HCT116 (cell line): Measurements from ENCODE around the gene TCTA. TPM values are rescaled to one million over a fixed set of nuclear protein-coding genes. Genes with fewer than 3 reads are reported as not detected.
A peak's percentile ranks its signal among the peaks of the same experiment; 100 is the strongest.

ENCODE experiments used
- ATAC-seq: fragments of 200-7000 bp; cut with Tn5 transposase; 2 replicates; pipeline ENCODE4 v1.9.1; 2020; ENCODE audit warnings: mild to moderate bottlenecking, moderate library complexity
- Bru-seq: library from RNA; stranded (reverse); fragments of 400-500 nt; gene quantifications from one replicate; lab custom pipeline; 2021; lab: Mats Ljungman, UMichigan
- BruChase-seq, 2 experiments: library from RNA; stranded (reverse); fragments of 400-500 nt; gene quantifications; one replicate each; lab custom pipeline; 2021; lab: Mats Ljungman, UMichigan
- BruUV-seq: library from RNA; stranded (reverse); fragments of 400-500 nt; replicated peaks from 2 replicates; lab custom pipeline; 2021; lab: Mats Ljungman, UMichigan
- CTCF ChIA-PET: fragments of 300-600 bp; sonication (Branson Sonifier 250); formaldehyde crosslinking; loops from one replicate; lab custom pipeline; 2021; ENCODE audit warnings: antibody characterized with exemption; lab: Charles Lee
- POLR2A ChIA-PET: fragments of 300-600, 350-600 bp; sonication (Branson Sonifier 250); formaldehyde crosslinking; loops from one replicate; lab custom pipeline; 2021; ENCODE audit warnings: antibody characterized with exemption; lab: Charles Lee
- RAD21 ChIA-PET, 2 experiments: fragments of 300-600 bp; sonication (Branson Sonifier 250); formaldehyde crosslinking; loops; one replicate each; lab custom pipeline; 2023; ENCODE audit warnings: low total read pairs in 2 of 2; ENCODE audit not compliant: uncharacterized antibody in 2 of 2, unreplicated experiment in 2 of 2, low non-redundant PET in 1 of 2; lab: Charles Lee
- DNase-seq: peaks from one replicate; pipeline ENCODE4 v3.0.0-alpha.2; 2010; ENCODE audit warnings: low read depth, low spot score
- H2AFZ ChIP-seq: fragments of 200-600 bp; shearing (Covaris generic), sonication (generic); 2 replicates; pipeline ENCODE4 v1.6.1; 2017; ENCODE audit warnings: low read depth, mixed run types, mixed read lengths, antibody characterized with exemption, low read length; ENCODE audit not compliant: poor library complexity, severe bottlenecking
- H3K27ac ChIP-seq: 2 replicates; pipeline ENCODE4 v1.5.1; 2012; ENCODE audit warnings: low read depth, low read length
- H3K27me3 ChIP-seq: fragments of 200-600 bp; sonication (generic); 2 replicates; pipeline ENCODE4 v1.6.1; 2016; ENCODE audit warnings: mixed run types, low read length, mixed read lengths; ENCODE audit not compliant: insufficient read depth
- H3K36me3 ChIP-seq, 2 experiments: fragments of 200-500 bp in 1 of 2; fragments of 200-600 bp in 1 of 2; sonication (Bioruptor generic) in 1 of 2; sonication (generic) in 1 of 2; 2 replicates each; pipeline versions ENCODE4 v1.5.1 to v1.6.1; 2014 to 2016; ENCODE audit warnings: low read length in 2 of 2, inconsistent platforms in 1 of 2, mixed read lengths in 1 of 2, mixed run types in 1 of 2; ENCODE audit not compliant: insufficient read depth in 2 of 2, control insufficient read depth in 1 of 2
- H3K4me1 ChIP-seq, 2 experiments: fragments of 200-600 bp in 1 of 2; sonication (generic) in 1 of 2; 2 replicates each; pipeline versions ENCODE4 v1.5.1 to v1.6.1; 2012 to 2017; ENCODE audit warnings: low read length in 2 of 2, inconsistent platforms in 1 of 2, mild to moderate bottlenecking in 1 of 2, mixed read lengths in 1 of 2, mixed run types in 1 of 2, moderate library complexity in 1 of 2; ENCODE audit not compliant: insufficient read depth in 2 of 2, control insufficient read depth in 1 of 2
- H3K4me2 ChIP-seq: fragments of 200-600 bp; sonication (generic); 2 replicates; pipeline ENCODE4 v1.6.1; 2017; ENCODE audit warnings: mixed run types, low read length, mixed read lengths
- H3K4me3 ChIP-seq, 2 experiments: fragments of 200-600 bp in 1 of 2; sonication (generic) in 1 of 2; replicated peaks in 1 of 2; 2 replicates each; pipeline ENCODE4 v1.5.1; 2011 to 2016; ENCODE audit warnings: low read length in 2 of 2, control low read depth in 1 of 2, low read depth in 1 of 2, mild to moderate bottlenecking in 1 of 2, mixed read lengths in 1 of 2, mixed run types in 1 of 2
- H3K79me2 ChIP-seq: fragments of 200-600 bp; sonication (generic); 2 replicates; pipeline ENCODE4 v1.6.1; 2017; ENCODE audit warnings: mild to moderate bottlenecking, mixed run types, low read length, moderate library complexity, mixed read lengths; ENCODE audit not compliant: insufficient read depth
- H3K9ac ChIP-seq: fragments of 200-600 bp; sonication (generic); 2 replicates; pipeline ENCODE4 v1.6.1; 2016; ENCODE audit warnings: low read length, mixed read lengths
- H3K9me2 ChIP-seq: fragments of 200-600 bp; sonication (generic), shearing (Covaris generic); 2 replicates; pipeline ENCODE4 v1.6.1; 2017; ENCODE audit warnings: mixed run types, mild to moderate bottlenecking, moderate library complexity; ENCODE audit not compliant: insufficient read depth
- H3K9me3 ChIP-seq, 2 experiments: fragments of 200-500 bp in 1 of 2; fragments of 200-600 bp in 1 of 2; sonication (Bioruptor generic) in 1 of 2; sonication (generic) in 1 of 2; 2 replicates each; pipeline ENCODE4 v1.6.1; 2014 to 2017; ENCODE audit warnings: low read length in 2 of 2, mixed read lengths in 2 of 2, inconsistent platforms in 1 of 2, low read depth in 1 of 2, mild to moderate bottlenecking in 1 of 2, mixed run types in 1 of 2, moderate library complexity in 1 of 2; ENCODE audit not compliant: control insufficient read depth in 1 of 2, insufficient read depth in 1 of 2
- H4K20me1 ChIP-seq: fragments of 200-600 bp; sonication (generic), shearing (Covaris generic); 2 replicates; pipeline ENCODE4 v1.6.1; 2017; ENCODE audit warnings: mixed run types, mild to moderate bottlenecking, moderate library complexity; ENCODE audit not compliant: insufficient read depth
- EGR1 ChIP-seq: IDR thresholded peaks from 2 replicates; pipeline ENCODE4 v1.6.1; 2012; ENCODE audit warnings: low read depth
- FOSL1 ChIP-seq: IDR thresholded peaks from 2 replicates; pipeline ENCODE4 v1.6.1; 2012; ENCODE audit warnings: low read depth
- POLR2A ChIP-seq: IDR thresholded peaks from 2 replicates; pipeline ENCODE4 v1.7.0; 2011; ENCODE audit warnings: borderline replicate concordance; ENCODE audit not compliant: insufficient read depth, insufficient read length; ENCODE audit errors: extremely low read depth
- POLR2AphosphoS5 ChIP-seq: IDR thresholded peaks from 2 replicates; pipeline ENCODE4 v1.6.1; 2011; ENCODE audit warnings: mild to moderate bottlenecking, low read depth, low read length, moderate library complexity
- SRF ChIP-seq: IDR thresholded peaks from 2 replicates; pipeline ENCODE4 v1.6.1; 2012; ENCODE audit warnings: low read depth
- TCF7L2 ChIP-seq: IDR thresholded peaks from 2 replicates; pipeline ENCODE4 v1.7.0; 2011; ENCODE audit warnings: borderline replicate concordance, inconsistent platforms; ENCODE audit not compliant: insufficient read depth, insufficient read length; ENCODE audit errors: extremely low read depth
- YY1 ChIP-seq: IDR thresholded peaks from 2 replicates; pipeline ENCODE4 v1.6.1; 2011; ENCODE audit warnings: low read length, low read depth, moderate library complexity, mild to moderate bottlenecking; ENCODE audit not compliant: insufficient replicate concordance; ENCODE audit errors: extremely low read depth
- ZFX ChIP-seq: fragments of 450-650 bp; IDR thresholded peaks from 2 replicates; pipeline ENCODE4 v1.6.1; 2017
- ZNF274 ChIP-seq: fragments of 200-500 bp; sonication (Bioruptor generic); IDR thresholded peaks from 2 replicates; pipeline ENCODE4 v1.6.1; 2014; ENCODE audit warnings: mild to moderate bottlenecking, low read depth, low read length, inconsistent platforms
- intact Hi-C: fragments of 100-400 bp; cut with micrococcal nuclease; formaldehyde crosslinking; loops from 2 replicates; pipeline ENCODE4 v1.10.0; 2022
- long read RNA-seq: library from polyadenylated mRNA; unstranded; transcript quantifications from one replicate; pipeline ENCODE4 v2.0.0, GENCODE V29; 2021; ENCODE audit not compliant: unreplicated experiment
- polyA plus RNA-seq: library from polyadenylated mRNA; unstranded; fragments of >200 nt; gene quantifications from 2 replicates; pipeline ENCODE4 v1.2.1, GENCODE V29; 2012; ENCODE audit warnings: missing spikeins
- total RNA-seq: library from RNA; stranded (reverse); gene quantifications from one replicate; pipeline ENCODE4 v1.2.1, GENCODE V29; 2021; ENCODE audit not compliant: unreplicated experiment
- TF ChIP-seq, protein P1 (sequence below): IDR thresholded peaks from 2 replicates; pipeline ENCODE4 v1.6.1; 2012; ENCODE audit warnings: low read depth
- TF ChIP-seq, protein P2 (sequence below): IDR thresholded peaks from 2 replicates; pipeline ENCODE4 v1.6.1; 2012
- TF ChIP-seq, protein P3 (sequence below): IDR thresholded peaks from 2 replicates; pipeline ENCODE4 v1.6.1; 2011; ENCODE audit warnings: mild to moderate bottlenecking, low read length, moderate library complexity; ENCODE audit not compliant: insufficient replicate concordance; ENCODE audit errors: extremely low read depth

Gene TCTA, protein sequence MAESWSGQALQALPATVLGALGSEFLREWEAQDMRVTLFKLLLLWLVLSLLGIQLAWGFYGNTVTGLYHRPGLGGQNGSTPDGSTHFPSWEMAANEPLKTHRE
- 11.9 TPM for total RNA-seq
- 8.0 and 11.1 TPM in 2 replicates for polyA plus RNA-seq
- percentile 90 among the genes with signal in this experiment for Bru-seq, nascent RNA
- BruChase-seq, experiment 1, labeled RNA remaining after a 6-hour chase: percentile 81 among the genes with signal in this experiment
- BruChase-seq, experiment 2, labeled RNA remaining after a 2-hour chase: percentile 81 among the genes with signal in this experiment
- long read RNA-seq, transcript TCTA-201 (3 exons, 2,146 nt): major isoform, 9 of 9 reads
- long read RNA-seq, partial matches to known transcripts: 0 of 9 reads
- long read RNA-seq, other reads (novel, unspliced or antisense): 0 of 9 reads

DNA sequence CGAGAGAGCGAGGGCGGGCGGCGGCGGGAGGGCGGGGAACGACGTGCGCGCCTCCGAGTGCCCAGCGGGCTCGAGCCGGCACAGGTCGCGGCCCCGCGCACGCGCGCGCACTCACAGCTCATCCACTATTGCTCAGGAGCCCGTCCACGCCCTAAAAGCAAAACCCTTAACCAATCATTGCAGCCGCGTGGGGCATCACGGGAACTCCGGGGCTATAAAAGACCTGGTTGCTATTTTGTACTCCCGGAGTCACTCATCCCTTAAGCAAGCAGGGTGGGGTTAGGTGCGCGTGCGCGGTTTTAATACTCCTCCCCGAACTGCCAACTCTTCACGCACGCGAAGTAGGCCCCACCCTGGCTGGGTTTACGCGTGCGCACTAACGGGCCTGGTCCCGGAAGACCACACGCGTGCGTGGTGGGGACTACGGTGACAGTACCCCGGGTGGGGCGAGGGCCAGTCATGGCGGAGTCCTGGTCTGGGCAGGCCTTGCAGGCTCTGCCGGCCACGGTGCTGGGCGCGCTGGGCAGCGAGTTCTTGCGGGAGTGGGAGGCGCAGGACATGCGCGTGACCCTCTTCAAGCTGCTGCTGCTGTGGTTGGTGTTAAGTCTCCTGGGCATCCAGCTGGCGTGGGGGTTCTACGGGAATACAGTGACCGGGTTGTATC lies at the start of gene TCTA, which contains the start of gene RHOA:
Gene TCTA, plus strand, starts transcription at position 456 of the 664 bp plus-strand sequence. Its CDS starts 4 bp downstream, at position 460.
Gene RHOA, minus strand, starts transcription at position 9 of the 664 bp plus-strand sequence. CDS start 36,387 bp downstream, outside the sequence.
- H3K9me2 ChIP-seq: no peaks in the 10 kb centered on the region
- peaks cover 31 to 58% of the 10 kb centered on the region in 2 experiments; a peak in 3 of 4 replicates for H3K4me1 ChIP-seq
- TSS peak; percentile 71 for BruUV-seq
- H3K9ac ChIP-seq: peak within 1 kb of the TSS; percentile 98
- peaks cover 0 to 17% of the 10 kb centered on the region in 2 experiments; a peak in 1 of 4 replicates for H3K36me3 ChIP-seq
- H3K4me2 ChIP-seq: peak within 1 kb of the TSS; percentile 99
- RAD21 ChIA-PET: no interaction called here
- intact Hi-C loops: loop anchor here (1.0 to 2.0 kb wide), 2 partner anchors 53 to 72 kb away; partner anchors contain the start of genes GPX1 and USP4
- peaks cover 64% of the 10 kb centered on the region for H3K79me2 ChIP-seq
- H3K4me3 ChIP-seq: peak within 1 kb of the TSS; percentile 94 to 95
- peaks cover 30% of the 10 kb centered on the region; the same call in 1 of the 2 replicates for H4K20me1 ChIP-seq
- TF ChIP-seq POLR2A (peak; percentile 98), POLR2AphosphoS5 (peak; percentile 100), TCF7L2 (no peak), ZFX (peak; percentile 56), ZNF274 (no peak), FOSL1 (no peak), YY1 (peak; percentile 86), EGR1 (no peak), SRF (no peak)
- TF ChIP-seq, protein P1, sequence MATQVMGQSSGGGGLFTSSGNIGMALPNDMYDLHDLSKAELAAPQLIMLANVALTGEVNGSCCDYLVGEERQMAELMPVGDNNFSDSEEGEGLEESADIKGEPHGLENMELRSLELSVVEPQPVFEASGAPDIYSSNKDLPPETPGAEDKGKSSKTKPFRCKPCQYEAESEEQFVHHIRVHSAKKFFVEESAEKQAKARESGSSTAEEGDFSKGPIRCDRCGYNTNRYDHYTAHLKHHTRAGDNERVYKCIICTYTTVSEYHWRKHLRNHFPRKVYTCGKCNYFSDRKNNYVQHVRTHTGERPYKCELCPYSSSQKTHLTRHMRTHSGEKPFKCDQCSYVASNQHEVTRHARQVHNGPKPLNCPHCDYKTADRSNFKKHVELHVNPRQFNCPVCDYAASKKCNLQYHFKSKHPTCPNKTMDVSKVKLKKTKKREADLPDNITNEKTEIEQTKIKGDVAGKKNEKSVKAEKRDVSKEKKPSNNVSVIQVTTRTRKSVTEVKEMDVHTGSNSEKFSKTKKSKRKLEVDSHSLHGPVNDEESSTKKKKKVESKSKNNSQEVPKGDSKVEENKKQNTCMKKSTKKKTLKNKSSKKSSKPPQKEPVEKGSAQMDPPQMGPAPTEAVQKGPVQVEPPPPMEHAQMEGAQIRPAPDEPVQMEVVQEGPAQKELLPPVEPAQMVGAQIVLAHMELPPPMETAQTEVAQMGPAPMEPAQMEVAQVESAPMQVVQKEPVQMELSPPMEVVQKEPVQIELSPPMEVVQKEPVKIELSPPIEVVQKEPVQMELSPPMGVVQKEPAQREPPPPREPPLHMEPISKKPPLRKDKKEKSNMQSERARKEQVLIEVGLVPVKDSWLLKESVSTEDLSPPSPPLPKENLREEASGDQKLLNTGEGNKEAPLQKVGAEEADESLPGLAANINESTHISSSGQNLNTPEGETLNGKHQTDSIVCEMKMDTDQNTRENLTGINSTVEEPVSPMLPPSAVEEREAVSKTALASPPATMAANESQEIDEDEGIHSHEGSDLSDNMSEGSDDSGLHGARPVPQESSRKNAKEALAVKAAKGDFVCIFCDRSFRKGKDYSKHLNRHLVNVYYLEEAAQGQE: no peak
- TF ChIP-seq, protein P2, sequence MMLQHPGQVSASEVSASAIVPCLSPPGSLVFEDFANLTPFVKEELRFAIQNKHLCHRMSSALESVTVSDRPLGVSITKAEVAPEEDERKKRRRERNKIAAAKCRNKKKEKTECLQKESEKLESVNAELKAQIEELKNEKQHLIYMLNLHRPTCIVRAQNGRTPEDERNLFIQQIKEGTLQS: no peak
- TF ChIP-seq, protein P3, sequence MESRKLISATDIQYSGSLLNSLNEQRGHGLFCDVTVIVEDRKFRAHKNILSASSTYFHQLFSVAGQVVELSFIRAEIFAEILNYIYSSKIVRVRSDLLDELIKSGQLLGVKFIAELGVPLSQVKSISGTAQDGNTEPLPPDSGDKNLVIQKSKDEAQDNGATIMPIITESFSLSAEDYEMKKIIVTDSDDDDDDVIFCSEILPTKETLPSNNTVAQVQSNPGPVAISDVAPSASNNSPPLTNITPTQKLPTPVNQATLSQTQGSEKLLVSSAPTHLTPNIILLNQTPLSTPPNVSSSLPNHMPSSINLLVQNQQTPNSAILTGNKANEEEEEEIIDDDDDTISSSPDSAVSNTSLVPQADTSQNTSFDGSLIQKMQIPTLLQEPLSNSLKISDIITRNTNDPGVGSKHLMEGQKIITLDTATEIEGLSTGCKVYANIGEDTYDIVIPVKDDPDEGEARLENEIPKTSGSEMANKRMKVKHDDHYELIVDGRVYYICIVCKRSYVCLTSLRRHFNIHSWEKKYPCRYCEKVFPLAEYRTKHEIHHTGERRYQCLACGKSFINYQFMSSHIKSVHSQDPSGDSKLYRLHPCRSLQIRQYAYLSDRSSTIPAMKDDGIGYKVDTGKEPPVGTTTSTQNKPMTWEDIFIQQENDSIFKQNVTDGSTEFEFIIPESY: peak; percentile 28
- TF ChIP-seq, all 23 proteins: peak for 5
- POLR2A ChIA-PET: interaction anchor here (0.6 to 2.3 kb wide), 7 partner anchors 9 to 815 kb away, joined by 3 to 13 read pairs (median 4); partner anchors contain the start of genes NICN1 and USP4
- H3K9me3 ChIP-seq: no peaks in the 10 kb centered on the region
- DNase-seq (peak; percentile 100), ATAC-seq (peak; percentile 88)
- H3K27ac ChIP-seq: peak within 1 kb of the TSS; percentile 95
- CTCF ChIA-PET: interaction anchor here (0.9 to 1.7 kb wide), 2 partner anchors 9 to 37 kb away, joined by 3 to 4 read pairs; no protein-coding TSS in a partner anchor
- H3K27me3 ChIP-seq: no peaks in the 10 kb centered on the region
- H2AFZ ChIP-seq: no peak within 1 kb of the TSS
